Left colon (tissue), 2 donors: ENCODE data around the gene KCND2. TPM values are rescaled to one million over a fixed set of nuclear protein-coding genes. Genes with fewer than 3 reads are reported as not detected.
"Not testable (repeated sequence)": the region's sequence is repeated elsewhere in the genome, so short reads cannot be mapped to it uniquely, and the experiment has no call there.

Experiments used
- ATAC-seq: fragments of 200-7000 bp; cut with Tn5 transposase; one replicate; pipeline ENCODE4 v1.9.1; 2020; ENCODE audit warnings: mild to moderate bottlenecking, moderate library complexity
- DNase-seq, 2 donors: peaks; one replicate each; pipeline ENCODE4 v3.0.0-alpha.2; 2020
- intact Hi-C, 2 donors: fragments of 100-400 bp; cut with DNase I in 1 of 2; cut with micrococcal nuclease in 1 of 2; formaldehyde crosslinking; loops; one replicate each; pipeline versions ENCODE4 v1.11.2 to v1.14.0; 2022; cut with DNase I, micrococcal nuclease
- total RNA-seq, 2 donors: library from RNA; stranded (reverse); fragmentation: NEBNext Ultra II Directional; extraction: Animal tissue kit (Norgen Biotek cat#: 25700); gene quantifications; one replicate each; pipeline ENCODE4 v1.2.1, GENCODE V29; 2021
- donor health status: DM: no; HTN: no; CAD: no.
- donor health status: DM: yes; HTN: yes; CAD: no.

Gene KCND2
- total RNA-seq, 2 donors from 2014 or later = 0.09 to 0.36 TPM

DNA sequence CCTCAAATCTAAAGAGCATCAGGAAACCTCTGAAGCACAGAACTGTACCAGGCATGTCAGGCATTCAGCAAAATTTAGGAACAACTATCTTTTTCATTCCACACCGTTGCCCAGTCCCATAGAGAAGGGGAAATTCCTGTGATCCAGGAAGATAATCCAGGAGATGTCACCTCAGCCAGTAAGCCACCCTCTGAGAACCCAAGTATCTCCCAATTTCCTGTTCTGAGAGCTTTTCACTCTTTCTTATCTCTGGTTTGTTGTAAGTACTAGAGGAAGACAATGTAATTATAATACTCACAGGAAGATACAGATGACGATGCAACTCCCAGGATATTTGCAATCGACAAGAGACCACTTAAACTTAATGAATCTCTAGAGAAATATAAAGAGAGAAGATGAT is 487.9 kb downstream of the KCND2 start:
- ATAC-seq (no peak), DNase-seq (no peak)
- intact Hi-C loops = no loop called here

DNA sequence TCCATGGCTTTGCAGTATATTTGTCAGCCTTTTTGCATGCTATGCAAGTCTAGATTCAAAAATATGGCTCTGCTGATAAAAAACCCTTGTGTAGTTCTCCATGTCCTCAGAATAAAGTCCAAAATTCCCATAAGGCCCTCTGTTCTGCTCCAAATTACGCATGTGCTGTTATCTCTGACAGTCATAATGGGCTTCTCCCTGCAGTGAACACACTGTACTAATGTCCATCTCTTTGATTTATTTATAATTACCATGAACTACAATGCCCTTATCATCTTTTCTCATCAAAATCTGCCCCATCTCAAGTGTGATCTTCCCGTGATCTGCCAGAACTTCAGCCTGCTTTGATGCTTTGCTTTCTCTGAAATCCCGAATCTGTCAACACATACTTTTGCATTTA is 497.2 kb downstream of the KCND2 start:
- intact Hi-C loops = no loop called here
- ATAC-seq (no peak), DNase-seq (no peak)

DNA sequence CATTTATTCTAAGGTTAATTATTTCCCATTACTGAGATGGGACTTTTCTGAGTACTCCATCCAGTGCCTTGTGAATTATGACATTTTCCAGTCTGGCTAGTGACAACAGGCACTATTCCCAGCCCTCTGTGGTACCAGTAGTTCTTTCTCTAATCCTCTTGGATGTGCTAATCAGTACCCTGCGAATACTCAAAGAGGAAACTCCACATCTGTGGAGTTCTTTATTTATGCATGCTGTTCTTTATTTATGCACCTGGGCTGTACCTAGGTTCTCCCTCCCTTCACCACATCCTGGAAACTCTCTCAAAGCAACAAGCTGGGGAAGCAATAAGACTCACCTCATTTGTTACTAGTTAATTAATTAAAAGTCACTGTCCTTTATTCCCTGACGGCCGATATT is 501.5 kb downstream of the KCND2 start:
- DNase-seq (no peak), ATAC-seq (no peak)
- intact Hi-C loops = no loop called here

DNA sequence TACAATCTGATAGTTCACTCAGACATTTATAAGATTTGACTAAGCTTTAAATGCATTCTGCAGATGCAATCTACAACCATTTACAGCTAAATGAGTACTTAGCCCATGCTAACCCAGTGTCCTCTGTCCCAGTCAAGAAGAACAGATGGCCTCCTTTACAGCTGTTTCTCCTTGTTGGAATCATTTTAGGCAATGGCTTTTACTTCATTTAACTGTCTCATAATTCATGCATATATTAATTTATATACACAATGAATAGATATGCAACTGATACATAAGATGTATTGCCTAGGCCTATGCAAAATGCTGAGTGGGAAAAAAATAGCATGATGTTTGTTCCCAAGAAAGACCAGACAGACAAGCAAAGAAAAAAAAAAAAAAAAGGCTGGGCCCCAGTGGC is 502.8 kb downstream of the KCND2 start:
- ATAC-seq = no peak
- no peak for DNase-seq
- intact Hi-C loops = no loop called here

DNA sequence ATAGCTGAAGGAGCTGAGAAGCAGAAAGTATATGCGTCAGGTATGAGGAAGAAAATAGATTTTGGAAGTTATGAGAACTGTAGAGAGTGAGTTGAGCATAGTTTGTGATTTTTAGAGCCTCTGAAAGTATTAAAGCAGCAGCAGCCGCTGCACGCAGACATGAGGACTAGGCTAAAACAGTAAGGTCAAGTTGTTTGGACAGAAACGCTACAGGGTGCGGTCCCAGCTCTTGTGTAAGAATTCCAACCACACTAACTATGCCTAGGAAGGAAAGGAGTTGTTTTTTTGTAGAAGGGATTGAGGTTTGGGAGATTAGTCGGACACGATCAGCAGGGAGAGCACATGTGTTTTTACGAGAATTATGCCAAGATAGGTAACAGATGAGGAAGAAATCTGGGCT is 506.1 kb downstream of the KCND2 start:
- intact Hi-C loops, DNase-seq: not testable (repeated sequence)

DNA sequence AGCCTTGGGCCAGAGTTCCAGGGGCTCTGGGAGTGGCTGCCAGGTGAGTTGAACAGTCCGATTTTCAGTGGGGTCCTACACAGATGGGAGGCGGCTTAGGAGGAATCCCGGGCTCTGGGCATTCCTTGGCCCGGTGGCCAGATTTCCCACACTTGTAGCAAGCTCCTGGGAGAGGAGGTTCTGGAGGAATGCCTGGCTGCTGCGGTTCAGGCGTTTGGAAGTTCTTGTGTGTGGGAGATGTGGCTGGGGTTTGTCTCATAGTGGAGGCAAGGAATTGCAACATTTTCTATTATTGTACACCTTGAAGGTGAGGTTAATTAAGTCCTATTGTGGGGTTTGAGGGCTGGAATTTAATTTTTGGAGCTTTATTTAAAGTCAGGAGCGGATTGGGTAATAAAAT is 507.5 kb downstream of the KCND2 start:
- ATAC-seq, DNase-seq, intact Hi-C loops: not testable (repeated sequence)

More for the DNA sequence above, 506.1 kb downstream of the KCND2 start:
- not testable (repeated sequence) for ATAC-seq

DNA sequence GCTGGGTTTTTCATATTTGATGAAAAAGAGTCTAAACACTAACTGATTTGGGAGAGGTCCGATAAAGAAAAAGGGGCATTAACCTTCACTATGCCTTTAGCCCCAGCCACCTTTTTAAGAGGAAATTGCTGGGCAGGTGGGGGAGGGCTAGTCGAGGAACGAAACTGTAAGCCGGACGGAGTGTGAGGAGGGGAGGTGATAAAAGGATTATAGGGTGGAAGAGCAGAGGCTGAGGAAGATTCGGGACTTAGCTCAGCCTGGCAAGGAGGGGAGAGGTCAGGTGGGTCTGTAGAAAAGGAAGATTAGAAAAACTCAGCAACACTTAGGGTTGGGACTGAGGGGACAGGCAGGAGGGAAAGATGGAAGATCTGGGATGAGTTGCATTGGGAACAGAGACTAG is 508.0 kb downstream of the KCND2 start:
- no peak for ATAC-seq

DNA sequence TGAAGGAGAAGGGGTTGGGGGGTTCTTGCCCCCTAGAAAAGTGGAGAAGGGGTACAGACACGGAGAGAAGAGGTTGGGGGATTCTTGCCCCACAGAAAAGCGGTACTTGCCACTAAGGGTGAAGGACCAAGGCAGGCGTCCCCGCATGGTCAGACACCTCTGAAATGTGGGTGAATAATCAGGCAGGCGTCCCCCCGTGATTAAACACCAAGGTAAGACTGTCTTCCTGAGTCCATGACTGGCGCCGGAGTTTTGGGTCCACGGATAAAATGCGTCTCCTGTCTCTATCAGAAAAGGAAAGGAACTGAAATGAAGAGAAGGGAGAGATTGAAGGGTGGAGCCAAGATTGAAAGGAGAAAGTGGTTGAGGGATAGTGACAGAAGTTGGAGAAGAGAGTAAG is 508.9 kb downstream of the KCND2 start:
- DNase-seq, intact Hi-C loops: not testable (repeated sequence)

More for the DNA sequence above, 508.0 kb downstream of the KCND2 start:
- intact Hi-C loops = no loop called here
- no peak for DNase-seq

DNA sequence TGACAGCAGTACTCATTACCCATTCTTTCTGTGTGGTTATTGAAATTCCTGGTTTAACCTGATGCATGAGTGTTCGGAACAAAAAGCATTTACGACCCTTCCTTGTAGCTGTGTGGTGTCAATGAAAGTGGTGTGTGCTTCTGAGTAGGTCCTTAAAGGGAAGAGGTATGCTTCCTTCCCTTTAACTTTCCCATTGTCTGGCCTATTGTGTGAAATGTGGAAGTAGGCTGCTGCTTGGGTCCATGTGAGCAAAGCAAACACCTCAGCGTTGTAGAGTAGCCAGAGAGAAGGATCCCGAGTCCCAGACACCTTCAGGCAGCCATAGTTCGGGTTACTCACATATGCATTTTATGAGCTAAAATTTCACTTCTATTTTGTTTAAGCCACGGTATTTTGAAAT is 510.3 kb downstream of the KCND2 start:
- intact Hi-C loops = no loop called here
- no peak for ATAC-seq
- DNase-seq = no peak

More for the DNA sequence above, 508.9 kb downstream of the KCND2 start:
- not testable (repeated sequence) for ATAC-seq

DNA sequence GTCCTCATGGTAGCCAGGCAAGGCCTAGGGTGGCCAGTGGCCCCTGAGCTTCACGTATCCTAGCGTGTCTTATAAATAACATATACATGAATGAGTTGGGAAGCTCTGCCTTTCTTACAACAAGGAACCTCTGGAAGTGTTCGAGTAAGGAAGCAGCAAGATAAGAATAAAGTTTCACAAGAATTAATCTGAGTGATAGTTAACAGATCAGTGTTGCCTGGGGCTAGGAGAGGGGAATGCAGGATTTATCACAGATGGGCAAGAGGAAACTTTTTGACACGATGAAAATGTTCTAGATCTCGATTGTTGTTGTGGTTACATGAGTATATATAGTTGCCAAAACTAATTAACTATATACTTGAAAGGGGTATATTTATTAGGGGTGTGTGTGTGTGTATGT is 510.7 kb downstream of the KCND2 start:
- DNase-seq (no peak), ATAC-seq (no peak)
- intact Hi-C loops = no loop called here

DNA sequence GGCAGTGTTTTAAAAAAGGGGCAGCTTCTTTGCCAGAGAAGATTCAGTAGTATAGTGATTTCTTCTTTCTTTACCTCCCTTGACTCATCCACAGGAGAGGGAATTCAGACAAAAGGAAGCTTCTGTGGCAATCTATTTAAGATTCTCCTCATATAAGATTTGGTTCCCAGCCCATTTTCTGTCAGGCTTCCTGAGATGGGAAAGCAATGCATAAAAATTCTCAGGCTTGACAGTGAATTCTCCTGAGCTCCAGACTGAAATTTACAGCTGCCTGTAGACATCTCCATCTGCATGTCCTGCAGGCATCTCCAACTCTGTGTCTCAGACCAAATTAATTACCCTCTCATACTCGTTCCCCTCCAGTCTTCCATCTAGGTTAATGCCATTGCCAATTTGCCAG is 512.1 kb downstream of the KCND2 start:
- DNase-seq = no peak

DNA sequence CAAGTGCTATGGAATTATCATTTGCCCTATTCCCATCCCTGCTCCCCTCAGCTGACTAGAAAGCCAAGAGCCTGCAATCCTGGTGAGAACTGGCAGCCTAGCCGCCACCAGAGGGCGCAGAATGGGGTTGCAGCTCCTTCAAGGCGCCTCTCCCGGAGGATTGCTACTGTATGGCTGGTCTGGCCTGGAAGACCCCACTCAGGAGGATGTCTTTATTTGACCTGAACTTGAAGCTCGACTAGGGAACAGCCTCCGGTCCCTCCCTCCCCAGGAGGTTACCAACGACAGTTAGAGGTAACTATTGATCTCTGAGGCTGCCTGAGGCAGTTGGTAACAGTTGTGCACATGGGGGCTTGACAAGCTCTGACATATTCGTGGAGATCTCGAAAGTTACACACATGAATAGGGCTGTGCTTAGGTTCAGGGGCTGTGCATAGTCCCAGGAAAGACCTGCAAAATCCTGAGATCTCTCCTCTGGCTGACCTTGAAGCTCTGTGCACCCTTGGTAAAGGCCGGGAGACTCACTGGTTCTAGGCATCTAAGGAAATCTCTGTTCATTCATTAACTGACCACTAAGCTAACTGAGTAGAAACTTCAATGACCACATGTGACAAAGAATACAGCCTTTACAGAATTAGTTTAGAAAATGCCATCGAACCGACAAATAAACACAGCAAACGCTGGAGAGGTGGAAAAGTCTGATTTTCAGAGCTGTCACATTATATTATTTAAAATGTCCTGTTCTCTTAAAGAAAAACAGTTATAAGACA is 519.3 kb downstream of the KCND2 start:
- DNase-seq = peak; percentile 58 to 84
- peak; percentile 84 for ATAC-seq
- intact Hi-C loops = no loop called here

More for the DNA sequence above, 512.1 kb downstream of the KCND2 start:
- ATAC-seq = no peak
- intact Hi-C loops = no loop called here

DNA sequence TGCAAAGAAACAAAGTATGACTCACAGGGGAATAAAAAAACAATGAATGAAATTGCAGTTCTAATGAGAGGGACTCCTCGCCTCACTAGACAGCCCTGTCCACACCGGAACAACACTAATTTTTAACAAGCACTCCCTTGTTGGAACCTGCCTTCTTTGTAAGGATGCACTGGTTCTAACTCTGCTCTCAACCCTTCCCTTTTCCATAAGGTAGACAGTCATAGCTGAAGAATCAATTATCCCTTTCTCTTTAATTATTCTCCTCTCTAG is 519.8 kb downstream of the KCND2 start:
- ATAC-seq (no peak), DNase-seq (no peak)
- intact Hi-C loops = no loop called here

DNA sequence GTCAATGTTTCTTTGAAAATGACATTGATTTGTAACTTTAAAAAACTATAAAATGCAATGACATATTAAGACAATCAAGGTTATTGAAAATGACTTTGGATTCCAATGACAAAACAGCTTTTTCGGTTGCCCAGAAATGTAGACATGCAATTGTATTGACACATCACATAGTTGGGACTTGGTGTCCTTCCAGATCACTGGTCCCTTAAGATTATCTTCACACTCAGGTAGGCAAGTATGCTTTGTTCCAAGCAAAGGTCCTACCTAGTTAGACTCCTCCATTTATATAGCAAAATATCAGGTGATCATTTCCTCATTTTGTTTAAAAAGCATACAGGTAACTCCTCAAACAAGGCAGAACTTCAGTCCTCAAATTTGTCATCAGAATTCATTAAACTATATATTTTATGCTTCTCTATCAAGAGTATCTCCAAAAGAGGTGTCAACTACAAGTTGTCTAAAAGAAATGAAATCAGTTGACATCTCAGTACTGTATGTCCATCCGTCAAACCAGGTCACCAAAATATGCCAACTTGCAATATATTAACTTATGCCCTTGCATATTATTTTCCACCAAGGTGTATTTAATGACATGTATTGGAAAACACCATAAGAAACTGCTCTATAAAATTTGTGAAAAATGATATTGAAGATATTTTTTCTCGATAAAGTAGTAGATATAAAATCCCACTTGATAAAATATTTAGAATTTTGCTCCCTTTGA is 520.4 kb downstream of the KCND2 start:
- DNase-seq (no peak), ATAC-seq (no peak)
- intact Hi-C loops = no loop called here

DNA sequence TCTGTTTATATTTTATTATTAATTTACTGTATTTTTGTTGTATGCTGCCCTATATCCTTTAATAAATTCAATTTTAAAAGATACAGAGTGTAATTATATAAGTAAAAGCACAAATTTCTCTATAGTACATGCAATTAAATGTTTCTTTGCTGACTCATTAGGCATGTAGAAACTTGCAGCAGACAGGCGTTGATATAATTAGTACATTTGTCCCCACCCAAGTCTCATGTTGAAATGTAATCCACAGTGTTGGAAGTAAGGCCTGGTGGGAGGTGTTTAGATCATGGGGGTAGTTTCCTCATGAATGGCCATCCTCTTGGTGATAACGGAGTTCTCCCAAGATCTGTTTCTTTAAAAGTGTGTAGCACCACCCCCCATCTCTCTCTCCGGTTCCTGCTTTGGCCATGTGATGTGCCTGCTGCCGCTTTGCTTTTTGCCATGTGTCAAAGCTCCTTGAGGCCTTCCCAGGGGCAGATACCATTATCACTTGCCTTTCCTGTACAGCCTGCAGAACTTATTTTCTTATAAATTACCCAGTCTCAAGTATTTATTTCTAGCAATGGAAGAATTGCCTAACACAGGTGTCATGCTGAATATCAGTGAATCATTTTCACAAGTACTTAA is 521.2 kb downstream of the KCND2 start:
- no peak for DNase-seq
- intact Hi-C loops = no loop called here
- no peak for ATAC-seq

DNA sequence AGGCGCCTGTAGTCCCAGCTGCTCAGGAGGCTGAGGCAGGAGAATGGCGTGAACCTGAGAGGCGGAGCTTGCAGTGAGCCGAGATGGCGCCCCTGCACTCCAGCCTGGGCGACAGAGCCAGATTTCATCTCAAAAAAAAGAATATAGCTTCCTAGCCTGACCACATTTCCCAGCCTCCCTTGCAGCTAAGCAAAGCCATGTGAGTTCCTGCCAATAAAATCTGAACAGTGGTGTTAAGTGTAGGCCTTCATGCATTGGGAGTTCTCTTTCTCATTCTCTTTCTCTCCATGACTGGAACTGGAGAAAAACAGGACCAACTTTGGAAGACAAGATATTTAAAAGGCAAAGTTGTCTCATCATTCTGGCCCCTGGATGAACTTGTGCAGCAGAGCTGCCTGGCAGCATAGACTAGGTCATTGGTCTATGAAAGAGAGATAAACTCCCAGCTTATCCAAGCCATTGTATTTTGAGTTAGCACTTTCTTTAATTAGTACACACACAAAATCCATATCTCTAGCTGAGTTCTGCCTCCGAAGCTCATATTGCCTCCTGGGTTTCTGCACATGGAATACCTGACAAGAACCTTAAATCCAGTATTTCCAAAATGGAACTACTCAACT is 524.2 kb downstream of the KCND2 start:
- intact Hi-C loops = no loop called here
- no peak for DNase-seq
- no peak for ATAC-seq

DNA sequence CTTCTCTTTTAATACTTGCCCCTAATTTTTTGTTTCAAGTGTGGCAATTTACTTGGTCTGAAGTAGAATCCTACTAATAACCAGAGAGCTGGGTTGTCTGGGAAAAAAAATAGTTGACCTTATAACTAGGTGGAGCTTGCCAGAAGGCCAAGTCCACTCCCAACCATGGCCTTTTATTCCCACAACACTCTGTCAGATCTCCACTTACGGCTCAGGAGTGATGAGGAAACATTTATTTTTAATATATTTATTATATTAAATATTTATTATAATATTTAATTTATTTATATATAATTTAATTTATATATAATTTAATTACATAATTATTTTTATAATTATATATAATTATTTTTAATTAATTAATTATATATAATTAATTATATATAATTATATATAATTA is 526.2 kb downstream of the KCND2 start:
- intact Hi-C loops = no loop called here
- DNase-seq (no peak), ATAC-seq (no peak)
